Caki2 (cell line): Measurements from ENCODE around the gene SCN5A. TPM values are rescaled to one million over a fixed set of nuclear protein-coding genes. Genes with fewer than 3 reads are reported as not detected.

Experiments used
- DNase-seq: peaks from one replicate; pipeline ENCODE4 v3.0.0-alpha.2; 2015; ENCODE audit warnings: low read depth
- in situ Hi-C: cut with HindIII; loops from 2 replicates; pipeline ENCODE4 v1.10.0; 2016; ENCODE audit warnings: low sequenced_read_pairs, low pct_unique_long_range_greater_than_20kb, mixed read lengths
- total RNA-seq: library from RNA; depleted of rRNA; stranded (reverse); fragments of >200 nt; shearing (Covaris generic); gene quantifications from 2 replicates; pipeline ENCODE4 v1.2.3, GENCODE V29; 2014; ENCODE audit warnings: low replicate concordance; rRNA removed

The SCN5A gene
- total RNA-seq, 1 experiment from 2014 or later: not detected

DNA sequence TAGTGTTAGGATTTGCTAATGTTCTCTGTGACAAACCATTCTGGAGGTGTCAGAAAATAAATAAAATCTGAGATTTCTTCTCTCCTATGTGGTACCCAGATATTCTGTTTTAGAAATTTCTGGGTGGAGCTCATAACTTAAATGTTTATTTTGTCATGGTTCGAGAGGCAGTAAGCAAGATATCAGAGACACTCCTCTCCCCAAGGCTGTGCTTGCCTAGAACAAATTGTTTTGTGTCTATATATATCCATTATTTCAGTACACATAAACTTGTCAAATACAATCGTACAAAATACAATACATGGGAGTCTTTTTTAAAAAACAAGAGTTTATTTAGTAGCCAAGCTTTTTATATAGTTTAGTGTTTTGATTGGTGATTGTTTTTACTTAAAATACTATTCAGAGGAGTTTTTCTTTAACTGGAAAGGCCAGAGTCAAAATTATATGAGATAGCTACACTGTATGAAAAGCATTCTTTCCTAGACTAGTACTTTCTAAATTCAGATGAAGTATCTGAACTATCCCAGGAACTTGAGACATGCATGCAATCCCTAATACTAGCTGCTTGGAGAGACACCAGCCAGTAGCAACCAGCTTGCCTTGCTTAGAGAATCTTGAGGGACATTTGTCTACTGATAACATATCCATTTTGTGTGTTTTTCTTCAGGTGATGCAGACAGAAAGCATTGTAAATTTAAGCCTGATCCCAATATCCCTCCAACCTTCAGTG, 148.6 kb downstream of the SCN5A start:
- DNase-seq: no peak
- in situ Hi-C loops: no loop called here

Other genes with a start within 250 kb of the SCN5A start
- gene ACVR2B, start 195.8 kb downstream of the SCN5A start, total RNA-seq: 1.3 and 1.4 TPM in 2 replicates
- gene EXOG, start 153.3 kb downstream of the SCN5A start, total RNA-seq: 2.2 and 3.6 TPM in 2 replicates
- gene SCN10A, start 166.5 kb upstream of the SCN5A start, total RNA-seq: not detected in 2 replicates